Forelimb muscle (tissue), 1 donor: Measurements from ENCODE around the gene APOBR. TPM values are rescaled to one million over a fixed set of nuclear protein-coding genes. Genes with fewer than 3 reads are reported as not detected.
"Not testable (repeated sequence)": the region's sequence is repeated elsewhere in the genome, so short reads cannot be mapped to it uniquely, and the experiment has no call there.

Source experiments
- DNase-seq: peaks from one replicate; pipeline ENCODE4 v3.0.0-alpha.2; 2013; ENCODE audit warnings: low read depth
- polyA plus RNA-seq: library from polyadenylated mRNA; unstranded; fragments of 120-200 nt; gene quantifications from one replicate; pipeline ENCODE4 v1.2.1, GENCODE V29; 2013; ENCODE audit not compliant: insufficient read length

Gene APOBR
- 0.67 TPM for polyA plus RNA-seq

DNA sequence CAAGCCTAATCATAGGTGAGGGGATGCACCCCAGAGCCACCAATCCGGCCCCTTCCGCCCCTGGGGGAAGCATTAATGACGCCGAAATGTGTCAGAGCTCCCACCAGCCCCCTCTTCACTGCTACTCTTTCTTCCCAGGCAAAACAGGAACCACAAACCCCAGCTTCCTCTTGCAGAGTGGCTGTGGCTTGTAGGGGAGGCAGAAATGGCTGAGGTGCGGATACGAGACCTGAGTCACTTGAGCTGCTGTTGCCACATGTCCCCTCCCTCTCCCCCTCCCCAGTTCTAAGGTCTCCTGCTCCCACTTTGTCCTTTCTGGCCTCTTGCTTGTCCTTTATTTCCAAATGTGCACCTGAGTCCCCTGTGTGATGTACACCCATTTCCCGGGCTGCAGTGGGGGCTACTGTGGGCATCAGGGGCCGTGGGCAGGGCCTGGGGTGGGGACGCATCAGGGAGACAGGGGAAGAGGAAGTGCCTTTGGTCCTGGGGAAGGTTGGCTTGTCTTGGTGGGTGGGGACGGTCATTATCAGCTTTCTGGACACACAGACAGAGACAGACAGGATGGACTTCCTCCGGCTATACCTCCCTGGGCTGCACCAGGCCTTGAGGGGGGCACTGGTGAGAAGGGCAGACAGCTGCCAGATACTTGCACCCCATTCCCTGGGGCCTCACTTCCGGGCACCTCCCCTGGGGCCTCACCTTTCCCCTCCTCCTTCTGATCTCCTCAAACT lies at the start of gene APOBR:
APOBR (plus strand) TSS at position 523 of the 731 bp plus-strand sequence; CDS start at position 562, 39 bp downstream.
- DNase-seq, result no peak

GRCh38 chr16:28446388-28446787 lies 48.1 kb upstream of the APOBR start:
- DNase-seq, result not testable (repeated sequence)

DNA sequence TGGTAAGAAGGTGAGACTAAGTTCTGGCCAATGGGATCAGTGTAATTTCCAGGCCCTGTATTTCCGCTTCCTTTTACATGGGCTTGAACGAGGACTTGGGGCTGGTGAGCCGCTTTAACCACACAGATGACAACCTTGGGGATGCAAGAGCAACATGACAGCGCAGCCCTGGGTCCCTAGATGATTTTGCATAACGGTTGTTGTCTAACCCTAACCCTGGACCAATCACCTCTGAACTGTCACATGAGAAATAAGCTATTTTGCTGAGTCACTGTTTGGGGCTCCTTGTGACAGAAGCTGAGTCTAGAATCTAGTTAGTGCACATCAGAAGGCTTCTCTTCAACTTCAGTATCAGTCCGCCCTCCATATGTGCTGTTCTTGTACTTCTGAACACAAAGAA lies 47.4 kb upstream of the APOBR start:
- DNase-seq, result not testable (repeated sequence)

- no peak for DNase-seq
These were observed 20.7 kb upstream of the APOBR start for GRCh38 chr16:28473714-28474265.

DNA sequence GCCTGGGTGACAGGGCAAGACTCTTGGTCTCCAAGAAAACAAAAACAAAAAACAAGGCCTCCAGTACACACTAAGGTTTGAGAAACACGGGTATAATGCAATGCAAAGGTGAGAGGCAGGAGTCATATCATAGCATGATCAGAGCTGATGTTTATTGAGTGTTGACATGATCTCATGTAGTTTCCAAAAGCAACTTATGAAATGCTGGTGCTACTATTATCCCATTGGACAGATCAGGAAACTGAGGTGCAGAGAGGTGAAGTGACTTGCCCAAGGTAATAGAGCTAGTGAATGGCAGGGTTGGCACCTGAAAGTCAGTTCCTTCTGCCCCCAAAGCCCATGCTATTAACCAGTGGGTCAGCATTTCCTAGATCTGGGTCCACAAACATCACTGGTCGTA lies 19.2 kb upstream of the APOBR start:
- DNase-seq, result no peak

GRCh38 chr16:28477311-28477920 lies 17.0 kb upstream of the APOBR start:
- DNase-seq, result no peak

- DNase-seq, result no peak
These were observed 15.8 kb upstream of the APOBR start for GRCh38 chr16:28478506-28479180.

DNA sequence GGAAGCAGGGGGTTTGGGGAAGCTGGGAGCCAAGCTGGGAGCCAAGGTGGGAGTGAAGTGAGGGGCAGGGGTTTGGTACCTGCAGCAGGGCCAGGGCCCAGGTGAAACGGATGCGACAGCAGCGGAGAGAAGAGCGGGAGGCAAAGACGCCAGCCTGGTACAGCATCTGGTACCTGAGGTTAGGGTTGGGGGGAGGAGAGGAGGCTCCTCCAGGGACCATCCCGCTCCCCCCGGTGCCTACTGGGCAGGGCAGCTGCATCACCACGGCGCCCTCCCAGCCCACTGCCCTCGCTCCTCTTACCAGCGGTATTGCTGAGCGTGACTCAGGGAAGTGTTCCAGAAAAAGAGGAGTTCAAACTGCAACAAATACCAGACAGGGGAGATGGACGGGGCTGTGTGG lies 12.4 kb upstream of the APOBR start:
- DNase-seq, result no peak

DNA sequence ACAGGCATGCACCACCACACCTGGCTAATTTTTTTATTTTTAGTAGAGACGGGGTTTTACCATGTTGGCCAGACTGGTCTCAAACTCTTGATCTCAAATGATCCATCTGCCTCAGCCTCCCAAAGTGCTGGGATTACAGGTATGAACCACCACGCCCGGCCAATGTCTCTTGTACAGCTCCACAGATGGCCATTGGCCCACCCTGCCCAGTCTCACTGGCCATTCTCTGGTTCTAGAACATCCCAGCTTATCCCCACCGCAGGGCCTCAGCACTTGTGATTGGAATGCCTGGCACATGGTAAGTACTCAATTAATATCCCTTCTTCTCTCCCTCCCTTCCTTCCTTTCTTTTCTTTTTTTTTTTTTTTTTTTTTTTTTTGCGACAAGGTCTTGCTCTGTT lies 11.1 kb upstream of the APOBR start:
- DNase-seq, result not testable (repeated sequence)

GRCh38 chr16:28486266-28486665 lies 8.2 kb upstream of the APOBR start:
- DNase-seq, result no peak

DNA sequence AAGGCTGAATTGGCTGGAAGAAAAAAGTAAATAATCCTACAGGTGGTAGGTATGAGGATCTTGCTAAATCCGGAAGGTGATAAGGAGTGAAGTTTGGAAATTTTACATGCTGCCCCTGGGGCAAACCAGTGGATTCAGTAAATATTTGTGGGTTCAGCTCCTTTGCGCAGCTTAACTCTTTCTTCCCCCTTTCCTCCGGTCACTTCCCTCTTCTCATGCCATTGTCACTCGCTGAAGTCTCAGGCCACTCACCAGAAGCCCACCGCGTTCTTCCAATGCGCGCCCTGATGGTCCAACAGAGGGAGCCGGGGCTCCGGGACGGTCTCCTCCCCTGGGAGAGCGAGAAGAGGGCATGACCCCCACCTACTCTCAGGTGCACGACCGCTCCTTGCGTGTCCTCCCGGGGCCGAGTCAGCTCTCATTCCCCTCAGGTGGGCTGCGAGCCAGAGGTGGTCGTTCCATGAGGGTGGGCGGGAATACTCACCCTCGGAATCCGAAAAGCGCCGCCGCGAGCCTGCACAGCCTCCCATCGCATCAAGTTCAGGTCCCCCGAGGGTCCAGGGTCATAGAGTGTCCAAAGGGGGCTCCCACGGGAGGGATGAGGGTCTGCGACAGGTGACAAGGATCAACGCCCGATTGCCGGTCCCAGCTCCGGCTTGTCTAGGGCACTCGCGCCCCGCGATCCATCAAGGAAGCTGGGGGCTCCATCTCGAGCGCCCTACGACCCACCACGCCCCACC lies 3.0 kb upstream of the APOBR start:
- no peak for DNase-seq

DNA sequence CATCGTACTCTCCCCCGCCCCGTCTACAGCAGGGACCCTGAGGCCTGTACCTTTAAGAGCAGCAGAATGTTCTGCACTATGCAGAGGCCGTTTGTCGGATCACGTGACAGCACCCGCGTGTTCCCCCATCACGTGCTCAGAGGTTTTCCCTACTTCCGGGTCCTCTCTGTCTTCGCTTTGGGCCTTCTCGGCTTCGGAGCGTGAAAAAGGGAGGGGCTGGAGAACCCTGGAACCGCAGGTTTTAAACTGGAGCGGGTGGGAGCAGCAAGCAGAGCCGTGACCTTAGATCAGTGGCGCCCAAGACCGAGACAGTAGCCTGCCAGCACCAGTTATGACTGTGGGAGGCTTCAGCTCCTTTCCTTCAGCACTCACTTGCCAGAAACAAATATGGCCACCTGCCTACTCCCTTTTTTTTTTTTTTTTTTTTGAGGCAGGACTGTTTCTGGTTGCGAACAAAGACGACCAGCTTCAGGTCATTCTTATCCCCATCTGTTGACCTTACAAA lies 2.4 kb upstream of the APOBR start, which contains the start of gene CLN3:
CLN3 (minus strand) TSS at position 105 of the 505 bp plus-strand sequence. CDS start 315 bp downstream, outside the sequence.
- peak; percentile 91 for DNase-seq

GRCh38 chr16:28492511-28492910 lies 1.9 kb upstream of the APOBR start:
- no peak for DNase-seq

DNA sequence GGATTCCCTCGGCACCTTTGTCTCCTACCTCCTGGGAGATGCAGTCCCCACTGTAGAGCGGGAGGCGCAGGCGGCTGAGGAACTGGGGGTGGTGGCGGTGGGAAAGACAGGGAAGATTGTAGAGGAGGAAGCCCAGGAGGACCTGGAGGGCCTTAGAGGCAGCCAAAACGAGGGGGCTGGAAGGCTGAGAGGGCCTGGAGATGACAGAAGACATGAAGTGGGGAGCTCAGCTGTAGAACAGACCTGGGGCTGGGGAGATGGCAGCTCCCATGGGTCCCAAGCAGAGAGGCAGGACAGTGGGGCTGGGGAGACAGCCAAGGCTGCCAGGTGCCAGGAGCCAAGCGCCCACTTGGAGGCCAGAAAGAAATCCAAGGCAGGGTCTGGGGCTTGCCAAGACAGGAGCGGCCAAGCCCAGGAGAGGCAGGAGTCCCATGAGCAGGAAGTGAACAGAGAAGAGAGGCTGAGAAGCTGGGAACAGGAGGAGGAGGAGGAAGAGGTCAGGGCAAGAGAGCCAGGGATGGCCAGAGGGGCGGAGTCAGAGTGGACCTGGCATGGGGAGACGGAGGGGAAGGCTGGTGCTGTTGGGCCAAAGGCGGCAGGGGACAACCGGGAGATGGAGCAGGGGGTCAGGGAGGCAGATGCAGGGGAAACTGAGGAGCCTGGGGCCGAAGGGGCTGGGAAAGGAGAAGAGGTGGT lies 803 bp downstream of the APOBR start:
- no peak for DNase-seq

DNA sequence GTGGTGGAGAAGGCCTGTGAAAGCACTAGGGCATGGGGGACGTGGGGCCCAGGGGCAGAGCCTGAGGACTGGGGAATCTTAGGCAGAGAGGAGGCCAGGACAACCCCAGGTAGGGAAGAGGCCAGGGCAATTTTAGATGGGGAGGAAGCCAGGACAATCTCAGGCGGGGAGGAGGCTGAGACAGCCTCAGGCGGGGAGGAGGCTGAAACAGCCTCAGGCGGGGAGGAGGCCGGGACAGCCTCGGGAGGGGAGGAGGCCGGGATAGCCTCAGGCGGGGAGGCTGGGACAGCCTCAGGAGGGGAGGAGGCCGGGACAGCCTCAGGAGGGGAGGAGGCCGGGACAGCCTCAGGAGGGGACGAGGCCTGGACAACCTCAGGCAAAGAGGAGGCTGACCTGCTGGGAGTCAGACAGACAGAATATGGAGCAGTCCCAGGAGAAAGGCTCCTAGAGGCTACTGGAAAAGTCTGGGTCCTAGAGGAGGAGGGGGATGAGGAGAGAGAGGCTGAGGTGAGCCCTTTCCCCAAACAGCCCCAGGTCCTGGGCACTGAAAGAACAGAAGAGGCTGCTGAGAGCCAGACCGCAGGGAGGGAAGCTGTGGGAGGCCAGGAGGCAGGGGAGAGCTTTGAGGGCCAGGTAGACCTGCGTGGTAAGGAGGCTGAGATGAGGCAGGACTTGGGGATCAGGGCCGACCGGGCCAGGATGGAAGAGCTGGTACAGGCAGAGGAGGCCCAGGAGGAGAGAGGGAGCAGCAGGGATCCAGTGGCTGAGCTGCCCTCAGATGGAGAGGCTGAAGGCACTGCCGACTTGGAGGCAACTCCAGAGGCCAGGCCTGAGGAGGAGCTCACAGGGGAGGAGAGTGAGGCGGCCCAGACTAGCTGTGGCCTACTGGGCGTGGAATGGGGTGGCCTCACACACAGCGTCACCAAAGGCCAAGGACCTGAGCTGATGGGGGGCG lies 1.6 kb downstream of the APOBR start:
- DNase-seq, result no peak

DNA sequence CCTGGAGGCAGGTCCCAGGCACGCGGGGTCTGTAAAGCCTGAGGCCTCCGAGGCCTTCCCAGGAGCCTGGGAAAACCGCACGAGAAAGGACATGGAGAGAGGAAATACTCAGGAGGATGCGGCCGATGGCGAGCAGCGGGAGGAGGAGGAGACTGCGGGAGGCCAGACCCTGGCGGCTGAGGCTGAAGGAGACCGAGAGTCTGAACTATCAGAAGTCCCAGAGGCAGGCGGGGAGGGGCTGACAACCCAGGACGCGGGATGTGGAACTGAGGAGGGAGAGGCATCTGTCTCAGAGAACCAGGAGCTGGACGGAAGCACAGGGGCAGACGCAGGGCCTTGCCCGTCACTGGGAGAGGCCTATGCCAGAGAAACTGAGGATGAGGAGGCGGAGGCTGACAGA lies 2.4 kb downstream of the APOBR start:
- no peak for DNase-seq

DNA sequence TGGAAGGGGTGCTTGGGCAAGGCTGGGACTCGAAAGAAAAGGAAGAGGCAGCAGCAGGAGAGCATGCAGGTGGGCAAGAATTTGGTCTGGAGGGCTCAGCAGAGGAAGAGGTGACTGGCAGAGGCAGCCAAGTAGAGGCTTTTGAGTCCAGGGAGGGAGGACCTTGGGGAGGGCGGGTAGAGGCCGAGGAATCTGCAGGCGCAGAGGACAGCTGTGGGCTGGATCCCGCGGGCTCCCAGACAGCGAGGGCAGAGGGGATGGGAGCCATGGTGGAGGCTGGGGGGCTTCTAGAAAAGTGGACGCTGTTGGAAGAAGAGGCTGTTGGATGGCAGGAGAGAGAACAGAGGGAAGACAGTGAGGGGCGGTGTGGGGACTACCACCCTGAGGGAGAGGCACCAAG lies 2.9 kb downstream of the APOBR start:
- no peak for DNase-seq

GRCh38 chr16:28497861-28498599 lies 3.6 kb downstream of the APOBR start:
- no peak for DNase-seq
